Transverse colon (tissue), 4 donors: ENCODE data around the gene TTC3. TPM values are rescaled to one million over a fixed set of nuclear protein-coding genes. Genes with fewer than 3 reads are reported as not detected.

Source experiments
- DNase-seq: peaks from one replicate; pipeline ENCODE4 v3.0.0-alpha.2; 2019
- H3K27ac ChIP-seq, 4 donors: fragments of 200-600 bp; sonication (generic); 2 replicates each; pipeline ENCODE4 v1.5.1; 2016 to 2018; ENCODE audit warnings: inconsistent platforms in 4 of 4
- H3K27me3 ChIP-seq: fragments of 200-600 bp; sonication (generic); 2 replicates; pipeline ENCODE4 v1.5.1; 2017; ENCODE audit warnings: inconsistent platforms
- H3K36me3 ChIP-seq, 4 donors: fragments of 200-600 bp; sonication (generic); 2 replicates each; pipeline ENCODE4 v1.5.1; 2017 to 2019; ENCODE audit warnings: inconsistent platforms in 4 of 4
- H3K4me1 ChIP-seq, 4 donors: fragments of 200-600 bp; sonication (generic); 2 replicates each; pipeline ENCODE4 v1.5.1; 2017 to 2020; ENCODE audit warnings: inconsistent platforms in 4 of 4
- H3K4me3 ChIP-seq, 4 donors: fragments of 200-600 bp; sonication (generic); 1 replicate in 1 of 4; 2 replicates in 3 of 4; pipeline versions ENCODE4 v1.5.1 to v1.6.1; 2017 to 2019; ENCODE audit warnings: inconsistent platforms in 4 of 4
- H3K9me3 ChIP-seq, 2 donors: fragments of 200-600 bp; sonication (generic); 2 replicates each; pipeline ENCODE4 v1.5.1; 2017 to 2019; ENCODE audit warnings: inconsistent platforms in 2 of 2
- EP300 ChIP-seq: sonication (generic); formaldehyde crosslinking; IDR thresholded peaks from one replicate; pipeline ENCODE4 v1.6.1; 2017; ENCODE audit warnings: antibody characterized with exemption, low read depth
- POLR2A ChIP-seq: fragments of 450-650 bp; IDR thresholded peaks from one replicate; pipeline ENCODE4 v1.6.1; 2016; ENCODE audit warnings: antibody characterized with exemption, mild to moderate bottlenecking, moderate library complexity
- POLR2AphosphoS5 ChIP-seq, 3 donors: sonication (generic); formaldehyde crosslinking; IDR thresholded peaks; one replicate each; pipeline ENCODE4 v1.6.1; 2016; ENCODE audit warnings: antibody characterized with exemption in 3 of 3
- WGBS, 2 donors: methylation state at CpG; one replicate each; pipeline ENCODE4 v1.1.5; 2018; ENCODE audit warnings: low coverage in 1 of 2; 5-methylcytosine and 5-hydroxymethylcytosine counted together
- in situ Hi-C, 4 donors: fragments of 200-750 bp; cut with MboI; loops; one replicate each; pipeline versions ENCODE4 v1.15.0 to v1.15.1; 2017; ENCODE audit warnings: low sequenced_read_pairs in 3 of 4, low pct_ligation_motif_present in 1 of 4, low pct_unique_long_range_greater_than_20kb in 1 of 4
- intact Hi-C: fragments of 100-400 bp; cut with DNase I; formaldehyde crosslinking; loops from one replicate; pipeline ENCODE4 v1.15.1; 2023; ENCODE audit warnings: low total_unique reads
- total RNA-seq, 4 donors: library from RNA; depleted of rRNA; stranded (reverse); fragments of >200 nt; gene quantifications; one replicate each; pipeline ENCODE4 v1.1.0, GENCODE V29; 2016
- TF ChIP-seq, protein P1 (sequence below), 5 experiments: fragments of 200-600 bp in 3 of 5; fragments of 450-650 bp in 2 of 5; sonication (generic) in 3 of 5; IDR thresholded peaks; 1 replicate in 2 of 5; 2 replicates in 3 of 5; pipeline ENCODE4 v1.5.1; 2016 to 2017; ENCODE audit warnings: antibody characterized with exemption in 5 of 5, inconsistent platforms in 3 of 5, mild to moderate bottlenecking in 2 of 5, moderate library complexity in 1 of 5

The TTC3 gene
- total RNA-seq, 4 donors from 2014 or later, result 84.0 to 247 (median 146) TPM

- DNase-seq, result no peak
- Histone ChIP-seq H3K4me1 (no peaks in the 10 kb centered on the region), H3K27me3 (no peaks in the 10 kb centered on the region), H3K9me3 (no peaks in the 10 kb centered on the region), H3K36me3 (peaks cover 0 to 4% (median 0%) of the 10 kb centered on the region in 4 donors), H3K4me3 (no peak overlapping the region), H3K27ac (no peak overlapping the region)
- WGBS, 2 donors, result 96 to 100% methylated on average over 1 to 6 of the region's 6 CpGs
- in situ Hi-C loops (no loop called here), intact Hi-C loops (no loop called here)
- no peak for TF ChIP-seq EP300
- TF ChIP-seq POLR2AphosphoS5 (IDR thresholded peaks at IDR 0.05), result no peak
- TF ChIP-seq, protein P1, sequence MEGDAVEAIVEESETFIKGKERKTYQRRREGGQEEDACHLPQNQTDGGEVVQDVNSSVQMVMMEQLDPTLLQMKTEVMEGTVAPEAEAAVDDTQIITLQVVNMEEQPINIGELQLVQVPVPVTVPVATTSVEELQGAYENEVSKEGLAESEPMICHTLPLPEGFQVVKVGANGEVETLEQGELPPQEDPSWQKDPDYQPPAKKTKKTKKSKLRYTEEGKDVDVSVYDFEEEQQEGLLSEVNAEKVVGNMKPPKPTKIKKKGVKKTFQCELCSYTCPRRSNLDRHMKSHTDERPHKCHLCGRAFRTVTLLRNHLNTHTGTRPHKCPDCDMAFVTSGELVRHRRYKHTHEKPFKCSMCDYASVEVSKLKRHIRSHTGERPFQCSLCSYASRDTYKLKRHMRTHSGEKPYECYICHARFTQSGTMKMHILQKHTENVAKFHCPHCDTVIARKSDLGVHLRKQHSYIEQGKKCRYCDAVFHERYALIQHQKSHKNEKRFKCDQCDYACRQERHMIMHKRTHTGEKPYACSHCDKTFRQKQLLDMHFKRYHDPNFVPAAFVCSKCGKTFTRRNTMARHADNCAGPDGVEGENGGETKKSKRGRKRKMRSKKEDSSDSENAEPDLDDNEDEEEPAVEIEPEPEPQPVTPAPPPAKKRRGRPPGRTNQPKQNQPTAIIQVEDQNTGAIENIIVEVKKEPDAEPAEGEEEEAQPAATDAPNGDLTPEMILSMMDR (IDR thresholded peaks at IDR 0.05), result no peak
- TF ChIP-seq POLR2A, result no peak
These were observed 170.9 kb downstream of the TTC3 start for GRCh38 chr21:37243961-37244360.

DNA sequence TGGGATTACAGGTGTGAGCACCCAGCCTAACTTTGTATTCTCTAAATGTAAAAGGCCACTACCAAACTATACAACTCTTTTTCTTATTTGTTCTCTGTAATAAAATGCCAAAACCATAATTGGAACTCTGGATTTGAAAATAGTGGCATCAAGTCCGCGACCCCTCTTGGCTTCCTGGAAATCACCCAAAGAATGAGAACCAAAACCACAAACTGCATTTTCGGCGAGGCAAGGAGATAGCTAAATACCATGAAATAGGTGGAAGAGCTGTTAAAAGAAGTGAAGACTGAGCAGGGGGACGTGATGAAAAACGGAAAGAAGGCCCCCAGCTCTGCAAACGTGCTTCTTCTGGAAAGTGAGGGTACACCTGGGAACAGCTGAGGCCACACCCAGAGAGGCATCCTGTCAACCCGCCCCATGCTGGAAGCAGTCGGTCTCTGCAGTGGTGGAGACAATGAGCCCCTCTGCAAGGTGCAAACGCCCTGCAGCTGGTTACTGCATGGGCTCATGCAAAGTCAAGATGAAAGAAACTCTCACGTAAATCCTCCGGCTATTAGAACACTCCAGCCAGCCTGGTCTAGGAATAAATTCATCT, 171.5 kb downstream of the TTC3 start:
- H3K9me3 ChIP-seq, result no peaks in the 10 kb centered on the region
- TF ChIP-seq POLR2A, result no peak
- no peak for TF ChIP-seq POLR2AphosphoS5 (IDR thresholded peaks at IDR 0.05)
- TF ChIP-seq, protein P1 (IDR thresholded peaks at IDR 0.05), result no peak
- TF ChIP-seq EP300, result no peak
- no peak for DNase-seq
- no peaks in the 10 kb centered on the region for H3K4me1 ChIP-seq
- WGBS, 2 donors, result 55 to 73% methylated on average over 7 to 12 of the region's 12 CpGs
- no peaks in the 10 kb centered on the region for H3K27me3 ChIP-seq
- intact Hi-C loops (no loop called here), in situ Hi-C loops (no loop called here)
- H3K27ac ChIP-seq, result no peak overlapping the region
- H3K4me3 ChIP-seq, result no peak overlapping the region
- H3K36me3 ChIP-seq, result peaks cover 0 to 2% (median 0%) of the 10 kb centered on the region in 4 donors

GRCh38 chr21:37245151-37245550, 172.1 kb downstream of the TTC3 start:
- no peak overlapping the region for H3K27ac ChIP-seq
- intact Hi-C loops, result no loop called here
- H3K4me1 ChIP-seq, result no peaks in the 10 kb centered on the region
- no peak for DNase-seq
- 85% methylated on average over 8 of the region's 8 CpGs; no CpG with 5 or more reads in 1 of the 2 donors for WGBS, 2 donors
- H3K4me3 ChIP-seq, result no peak overlapping the region
- no peaks in the 10 kb centered on the region for H3K9me3 ChIP-seq
- TF ChIP-seq, protein P1 (IDR thresholded peaks at IDR 0.05), result no peak
- TF ChIP-seq POLR2A (no peak), EP300 (no peak), POLR2AphosphoS5 (IDR thresholded peaks at IDR 0.05) (no peak)
- no peaks in the 10 kb centered on the region for H3K36me3 ChIP-seq
- H3K27me3 ChIP-seq, result no peaks in the 10 kb centered on the region
- in situ Hi-C loops, result no loop called here

GRCh38 chr21:37248298-37248697, 175.2 kb downstream of the TTC3 start:
- intact Hi-C loops (no loop called here), in situ Hi-C loops (no loop called here)
- H3K4me3 ChIP-seq, result no peak overlapping the region
- H3K27me3 ChIP-seq, result no peaks in the 10 kb centered on the region
- no peaks in the 10 kb centered on the region for H3K36me3 ChIP-seq
- DNase-seq, result no peak
- no peak overlapping the region for H3K27ac ChIP-seq
- no peaks in the 10 kb centered on the region for H3K4me1 ChIP-seq
- H3K9me3 ChIP-seq, result no peaks in the 10 kb centered on the region
- no peak for TF ChIP-seq POLR2AphosphoS5 (IDR thresholded peaks at IDR 0.05)
- TF ChIP-seq EP300, result no peak
- TF ChIP-seq, protein P1 (IDR thresholded peaks at IDR 0.05), result no peak
- no peak for TF ChIP-seq POLR2A
- WGBS, 2 donors, result 83 to 100% methylated on average over 1 of the region's 1 CpG
